NT2/D1 (cell line): ENCODE results near the gene PPM1F.
A peak's percentile ranks its signal among the peaks of the same experiment; 100 is the strongest.

ENCODE experiments used
- DNase-seq: peaks from one replicate; pipeline ENCODE4 v3.0.0-alpha.2; 2011; ENCODE audit warnings: low read depth, low spot score
- H3K27me3 ChIP-seq: 2 replicates; pipeline ENCODE4 v1.6.0; 2011; ENCODE audit warnings: mild to moderate bottlenecking; ENCODE audit not compliant: insufficient read length, insufficient read depth
- H3K36me3 ChIP-seq: 2 replicates; pipeline ENCODE4 v1.6.1; 2011; ENCODE audit warnings: mild to moderate bottlenecking, low read length, mixed read lengths; ENCODE audit not compliant: insufficient read depth, insufficient read length
- H3K4me1 ChIP-seq: 2 replicates; pipeline ENCODE4 v1.5.1; 2011; ENCODE audit not compliant: insufficient read depth, insufficient read length
- H3K4me3 ChIP-seq: 2 replicates; pipeline ENCODE4 v1.5.1; 2011; ENCODE audit warnings: low read depth; ENCODE audit not compliant: insufficient read length
- H3K9ac ChIP-seq: 2 replicates; pipeline ENCODE4 v1.6.0; 2011; ENCODE audit warnings: low read depth; ENCODE audit not compliant: insufficient read length
- H3K9me3 ChIP-seq: 2 replicates; pipeline ENCODE4 v1.5.1; 2011; ENCODE audit warnings: mild to moderate bottlenecking, low read length; ENCODE audit not compliant: insufficient read depth
- SUZ12 ChIP-seq: IDR thresholded peaks from 2 replicates; pipeline ENCODE4 v1.6.1; 2011; ENCODE audit not compliant: insufficient read length, insufficient read depth; ENCODE audit errors: extremely low read depth
- YY1 ChIP-seq: IDR thresholded peaks from 2 replicates; pipeline ENCODE4 v1.6.1; 2011; ENCODE audit not compliant: insufficient read length, insufficient read depth
- ZNF274 ChIP-seq: IDR thresholded peaks from 2 replicates; pipeline ENCODE4 v1.6.1; 2011; ENCODE audit warnings: mild to moderate bottlenecking, low read depth, low read length

The PPM1F gene

DNA sequence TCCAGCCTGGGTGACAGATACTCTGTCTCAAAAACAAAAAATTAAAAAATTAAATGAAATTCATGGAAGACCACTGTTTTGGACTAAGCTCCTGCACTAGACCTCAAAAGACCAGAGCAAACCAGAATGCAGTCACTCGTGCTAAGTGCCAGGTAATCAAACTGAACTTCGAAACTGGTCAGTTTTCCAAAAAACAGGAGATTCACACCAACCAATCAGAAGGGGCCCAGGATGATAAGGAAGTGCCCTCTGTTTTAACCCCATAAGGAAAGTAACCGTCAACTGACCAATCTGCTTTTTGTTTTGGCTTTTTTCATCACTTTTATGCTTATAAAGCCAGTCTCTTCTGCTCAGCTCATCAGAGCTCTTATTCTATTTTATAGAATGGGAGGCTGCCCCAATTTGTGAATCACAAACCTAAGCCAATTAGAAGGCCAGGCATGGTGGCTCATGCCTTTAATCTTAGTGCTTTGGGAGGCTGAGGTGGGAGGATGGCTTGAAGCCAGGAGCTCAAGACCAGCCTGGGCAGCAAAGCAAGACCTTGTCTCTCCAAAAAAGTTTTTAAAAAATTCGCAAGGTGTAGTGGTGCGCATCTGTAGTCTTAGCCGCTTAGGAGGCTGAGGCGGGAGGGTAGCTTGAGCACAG, 40.1 kb upstream of the PPM1F start:
- DNase-seq = no peak
- no peak overlapping the region for H3K4me3 ChIP-seq
- H3K36me3 ChIP-seq = no peaks in the 10 kb centered on the region
- H3K27me3 ChIP-seq = peaks cover 95% of the 10 kb centered on the region
- TF ChIP-seq SUZ12 (no peak), YY1 (no peak), ZNF274 (no peak)
- no peaks in the 10 kb centered on the region for H3K4me1 ChIP-seq
- H3K9me3 ChIP-seq = no peaks in the 10 kb centered on the region
- no peak overlapping the region for H3K9ac ChIP-seq

DNA sequence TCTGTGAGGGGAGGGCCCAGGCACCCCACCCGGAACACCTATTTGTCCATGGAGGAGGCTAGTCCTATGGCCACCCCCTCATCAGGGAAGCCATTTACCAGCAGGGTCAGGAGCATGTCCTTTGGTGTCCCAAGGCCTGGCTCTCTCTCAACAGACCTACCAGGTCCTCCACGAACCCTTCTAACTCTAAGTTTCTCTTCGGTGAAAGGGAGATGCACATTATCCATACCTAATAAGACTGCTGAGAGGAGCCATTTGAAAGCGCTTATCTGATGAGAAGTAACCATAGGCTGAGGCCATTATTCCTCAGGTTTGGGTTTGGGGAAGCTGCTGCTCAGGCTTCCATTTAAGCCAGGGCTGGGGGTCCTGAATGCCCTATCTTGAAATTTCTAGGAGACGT, 39.1 kb upstream of the PPM1F start:
- H3K4me3 ChIP-seq = no peak overlapping the region
- peaks cover 92% of the 10 kb centered on the region for H3K27me3 ChIP-seq
- no peak for TF ChIP-seq SUZ12
- TF ChIP-seq YY1 = no peak
- TF ChIP-seq ZNF274 = no peak
- H3K36me3 ChIP-seq = no peaks in the 10 kb centered on the region
- DNase-seq = no peak
- H3K4me1 ChIP-seq = no peaks in the 10 kb centered on the region
- H3K9ac ChIP-seq = no peak overlapping the region
- no peaks in the 10 kb centered on the region for H3K9me3 ChIP-seq

DNA sequence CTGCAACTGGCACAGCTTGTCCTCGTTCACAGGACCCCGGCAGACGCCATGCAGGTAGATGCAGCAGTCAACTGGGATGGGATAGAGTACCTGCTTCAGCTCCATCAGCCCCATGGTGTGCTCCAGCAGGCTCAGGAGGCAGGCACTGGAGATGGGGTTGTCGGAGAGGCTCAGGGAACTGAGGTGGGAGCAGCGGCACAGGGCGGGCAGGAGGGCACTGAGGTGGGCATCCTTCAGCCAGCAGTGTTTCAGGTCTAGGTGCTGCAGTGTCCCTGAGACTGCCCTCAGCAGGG, 38.6 kb upstream of the PPM1F start:
- no peak for TF ChIP-seq ZNF274
- no peak for TF ChIP-seq SUZ12
- TF ChIP-seq YY1 = no peak
- Histone ChIP-seq H3K36me3 (no peaks in the 10 kb centered on the region), H3K27me3 (peaks cover 91% of the 10 kb centered on the region), H3K9ac (no peak overlapping the region), H3K4me1 (no peaks in the 10 kb centered on the region), H3K9me3 (no peaks in the 10 kb centered on the region), H3K4me3 (no peak overlapping the region)
- no peak for DNase-seq

DNA sequence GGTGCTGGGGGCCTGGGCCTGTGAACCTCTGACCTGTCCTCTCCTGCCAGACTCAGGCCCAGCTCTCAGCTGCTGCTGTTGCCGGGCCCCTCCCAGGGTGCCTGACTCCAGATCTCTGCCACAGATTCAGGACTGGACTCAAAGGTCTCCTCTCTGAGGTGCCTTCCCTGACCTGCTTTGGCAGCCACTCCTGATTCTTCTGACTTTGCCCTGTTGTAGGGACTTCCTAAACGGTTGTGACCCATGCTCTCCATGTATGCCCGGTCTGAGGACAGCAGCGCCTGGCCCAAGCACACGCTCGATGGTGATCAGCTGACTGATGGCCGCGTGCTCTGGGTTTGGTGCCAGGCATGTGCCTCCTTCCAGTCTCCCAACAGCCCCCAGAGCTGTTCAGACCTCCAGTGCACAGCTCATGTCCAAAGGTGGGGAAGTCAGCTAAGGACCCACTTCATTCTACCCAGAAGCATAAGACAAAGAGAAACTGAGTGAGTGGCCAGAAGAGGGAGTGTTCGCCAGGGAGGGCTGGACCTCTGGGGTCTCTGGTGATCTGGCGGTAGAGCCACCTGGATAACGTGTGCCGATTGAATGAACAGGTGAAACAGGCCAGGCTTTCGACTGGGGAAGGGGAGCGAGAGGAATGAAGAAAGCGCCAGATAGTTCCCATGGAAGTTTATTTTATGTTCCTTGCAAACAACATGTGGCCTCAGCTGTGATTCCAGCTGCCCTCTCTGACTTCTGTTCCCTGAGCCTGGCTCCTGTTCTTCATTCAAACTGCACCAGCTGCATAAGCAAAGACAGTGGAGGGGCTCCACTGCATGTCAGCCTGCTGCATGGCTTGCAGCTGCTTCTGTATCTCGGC, 38.0 kb upstream of the PPM1F start:
- Histone ChIP-seq H3K36me3 (no peaks in the 10 kb centered on the region), H3K9me3 (no peaks in the 10 kb centered on the region), H3K4me3 (no peak overlapping the region), H3K27me3 (peaks cover 86% of the 10 kb centered on the region), H3K9ac (no peak overlapping the region), H3K4me1 (no peaks in the 10 kb centered on the region)
- DNase-seq = no peak
- TF ChIP-seq ZNF274 = no peak
- no peak for TF ChIP-seq YY1
- TF ChIP-seq SUZ12 = no peak

DNA sequence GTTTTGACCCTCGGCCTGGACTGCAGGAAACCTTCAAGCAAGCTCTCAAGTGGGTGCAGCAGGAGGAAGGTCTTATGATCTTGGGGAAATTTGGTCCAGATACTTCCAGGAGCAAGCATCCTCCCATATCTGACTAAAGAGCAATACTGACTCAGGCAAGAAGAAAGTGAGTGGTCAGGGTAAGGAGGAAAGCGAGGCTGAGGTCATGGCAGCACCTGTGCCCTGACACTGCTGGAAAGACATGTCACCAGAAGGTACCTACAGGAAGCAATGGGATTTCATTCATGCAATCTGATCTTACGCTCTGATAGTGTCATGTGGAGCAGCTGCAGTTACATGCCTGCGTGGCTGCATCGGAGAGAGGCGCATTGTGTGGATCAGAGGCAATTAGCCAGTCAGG, 36.4 kb upstream of the PPM1F start:
- H3K36me3 ChIP-seq = no peaks in the 10 kb centered on the region
- H3K4me3 ChIP-seq = no peak overlapping the region
- no peak overlapping the region for H3K9ac ChIP-seq
- TF ChIP-seq YY1 = no peak
- TF ChIP-seq ZNF274 = no peak
- no peak for TF ChIP-seq SUZ12
- H3K27me3 ChIP-seq = peaks cover 78% of the 10 kb centered on the region
- no peaks in the 10 kb centered on the region for H3K4me1 ChIP-seq
- H3K9me3 ChIP-seq = no peaks in the 10 kb centered on the region
- DNase-seq = no peak

DNA sequence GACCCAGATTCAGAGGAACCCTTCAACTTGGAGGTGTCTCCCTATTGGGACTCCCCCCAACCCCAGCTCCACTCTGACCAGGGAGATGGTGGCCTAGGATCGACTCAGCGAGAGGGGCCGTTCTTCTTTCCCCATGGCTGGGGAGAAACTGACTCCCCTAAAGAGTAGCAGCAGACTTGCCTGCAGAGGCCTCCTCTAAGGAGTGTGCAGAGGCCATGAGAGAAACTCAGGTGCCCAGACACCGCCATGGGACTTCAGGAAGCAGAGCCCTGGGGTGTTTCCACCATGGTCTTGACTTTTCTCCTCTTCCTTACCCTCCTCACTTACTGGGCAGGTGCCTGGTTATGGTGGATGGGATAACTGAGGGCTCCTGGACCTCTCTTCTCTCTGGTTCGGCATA, 32.6 kb upstream of the PPM1F start:
- Histone ChIP-seq H3K27me3 (peaks cover 42% of the 10 kb centered on the region), H3K9me3 (no peaks in the 10 kb centered on the region), H3K36me3 (peaks cover 16% of the 10 kb centered on the region), H3K4me1 (no peaks in the 10 kb centered on the region), H3K9ac (no peak overlapping the region), H3K4me3 (no peak overlapping the region)
- DNase-seq = no peak
- TF ChIP-seq SUZ12 = no peak
- no peak for TF ChIP-seq ZNF274
- TF ChIP-seq YY1 = no peak

DNA sequence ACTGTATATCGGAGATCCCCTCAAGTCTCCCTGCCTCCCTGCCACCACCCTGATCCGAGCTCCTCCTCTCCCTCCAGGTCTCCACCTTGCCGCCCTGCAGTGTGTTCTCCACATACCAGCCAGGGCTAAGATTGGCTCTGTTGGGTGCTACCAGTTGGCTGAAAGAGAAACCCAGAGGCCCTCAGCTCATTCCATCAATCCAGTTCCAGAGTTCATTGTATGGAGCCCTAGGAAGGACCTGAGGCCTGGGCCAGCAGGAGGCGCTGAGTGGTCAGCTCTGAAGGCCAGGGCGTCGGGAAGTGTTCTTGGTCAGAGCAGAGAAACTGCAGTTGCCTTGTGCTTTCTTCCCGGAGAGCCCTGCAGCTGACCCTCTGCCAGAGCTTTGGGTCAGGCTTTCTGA, 32.1 kb upstream of the PPM1F start:
- peaks cover 20% of the 10 kb centered on the region for H3K36me3 ChIP-seq
- DNase-seq = peak; percentile 32
- no peaks in the 10 kb centered on the region for H3K9me3 ChIP-seq
- H3K4me3 ChIP-seq = no peak overlapping the region
- TF ChIP-seq ZNF274 (no peak), SUZ12 (no peak)
- peaks cover 38% of the 10 kb centered on the region for H3K27me3 ChIP-seq
- no peak overlapping the region for H3K9ac ChIP-seq
- no peaks in the 10 kb centered on the region for H3K4me1 ChIP-seq
